Jurkat, Clone E6-1 (cell line): ENCODE data around the gene IYD.

ENCODE experiments used
- DNase-seq: peaks from one replicate; pipeline ENCODE4 v3.0.0-alpha.2; 2011; ENCODE audit warnings: low read depth, low spot score
- H3K4me3 ChIP-seq: 2 replicates; pipeline ENCODE4 v1.5.1; 2011; ENCODE audit warnings: mild to moderate bottlenecking, low read length, control low read depth, moderate library complexity

Gene IYD

DNA sequence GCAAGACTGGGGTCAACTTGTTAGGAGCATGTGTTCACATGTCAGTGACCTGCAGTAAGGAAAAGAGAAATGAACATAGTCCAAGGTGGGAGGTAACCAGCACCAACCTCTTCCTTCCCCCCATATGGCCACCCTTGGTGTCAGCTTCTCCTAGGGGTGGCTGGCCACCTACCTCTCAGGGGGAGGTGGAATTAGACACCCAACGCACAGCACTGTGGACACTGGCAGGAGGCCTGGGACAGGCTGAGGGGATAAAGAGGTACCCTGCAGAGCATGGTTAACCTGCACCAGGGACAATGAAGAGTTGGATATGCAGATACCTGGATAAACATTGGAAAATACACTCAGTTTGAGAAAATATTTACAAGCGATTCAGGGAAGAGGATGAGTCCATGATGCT lies 84.5 kb downstream of the IYD start:
- no peak for DNase-seq
- no peak overlapping the region for H3K4me3 ChIP-seq
